ENCODE data around the gene CCM2L. TPM values are rescaled to one million over a fixed set of nuclear protein-coding genes. Genes with fewer than 3 reads are reported as not detected.
A peak's percentile ranks its signal among the peaks of the same experiment; 100 is the strongest.

Gene CCM2L
- total RNA-seq, 1 donor from 2014 or later = 0.75 TPM

DNA sequence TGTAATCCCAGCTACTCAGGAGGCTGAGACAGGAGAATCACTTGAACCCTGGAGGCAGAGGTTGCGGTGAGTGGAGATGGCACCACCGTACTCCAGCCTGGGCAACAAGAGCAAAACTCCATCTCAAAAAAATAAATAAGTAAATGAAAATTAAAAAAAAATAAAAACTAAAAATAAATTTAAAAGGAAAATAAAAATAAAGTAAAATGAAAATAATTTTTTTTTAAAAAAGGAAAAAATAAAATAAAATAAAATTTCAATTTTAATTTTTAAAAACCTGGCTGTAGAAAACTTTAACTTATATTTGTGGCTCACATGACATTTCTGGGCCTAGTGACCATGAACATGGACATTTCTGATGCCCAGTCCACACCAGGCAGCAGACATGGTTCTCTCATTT is 57.9 kb downstream of the CCM2L start:
- Histone ChIP-seq H2AFZ (replicated peaks) (no peak overlapping the region), H3K79me2 (ENCODE audit: low read depth) (no peaks in the 10 kb centered on the region), H3K4me1 (peaks cover 13% of the 10 kb centered on the region), H3F3A (ENCODE audit: low read depth) (peaks cover 4% of the 10 kb centered on the region), H3K4me2 (no peak overlapping the region), H3K27ac (no peak overlapping the region), H3K4me3 (no peak overlapping the region), H3K36me3 (no peaks in the 10 kb centered on the region), H3K27me3 (no peaks in the 10 kb centered on the region), H4K20me1 (ENCODE audit: low read depth) (no peaks in the 10 kb centered on the region), H3K9me3 (ENCODE audit: low read depth) (no peaks in the 10 kb centered on the region), H3K9ac (no peak overlapping the region)
- H3K9me3 Mint-ChIP-seq = no peaks in the 10 kb centered on the region
- H3K27ac Mint-ChIP-seq = no peak overlapping the region
- H3K27me3 Mint-ChIP-seq (ENCODE audit: insufficient read depth, low read depth) = peaks cover 5% of the 10 kb centered on the region
- H3K36me3 Mint-ChIP-seq = no peaks in the 10 kb centered on the region
- no peak overlapping the region for H3K4me3 Mint-ChIP-seq
- no peak for DNase-seq (ENCODE audit: low spot score)
- H3K4me1 Mint-ChIP-seq = peaks cover 10% of the 10 kb centered on the region
- TF ChIP-seq EZH2phosphoT487 (IDR thresholded peaks at IDR 0.05) (no peak), EZH2 (IDR thresholded peaks at IDR 0.05) (no peak)
- TF ChIP-seq, protein P1, sequence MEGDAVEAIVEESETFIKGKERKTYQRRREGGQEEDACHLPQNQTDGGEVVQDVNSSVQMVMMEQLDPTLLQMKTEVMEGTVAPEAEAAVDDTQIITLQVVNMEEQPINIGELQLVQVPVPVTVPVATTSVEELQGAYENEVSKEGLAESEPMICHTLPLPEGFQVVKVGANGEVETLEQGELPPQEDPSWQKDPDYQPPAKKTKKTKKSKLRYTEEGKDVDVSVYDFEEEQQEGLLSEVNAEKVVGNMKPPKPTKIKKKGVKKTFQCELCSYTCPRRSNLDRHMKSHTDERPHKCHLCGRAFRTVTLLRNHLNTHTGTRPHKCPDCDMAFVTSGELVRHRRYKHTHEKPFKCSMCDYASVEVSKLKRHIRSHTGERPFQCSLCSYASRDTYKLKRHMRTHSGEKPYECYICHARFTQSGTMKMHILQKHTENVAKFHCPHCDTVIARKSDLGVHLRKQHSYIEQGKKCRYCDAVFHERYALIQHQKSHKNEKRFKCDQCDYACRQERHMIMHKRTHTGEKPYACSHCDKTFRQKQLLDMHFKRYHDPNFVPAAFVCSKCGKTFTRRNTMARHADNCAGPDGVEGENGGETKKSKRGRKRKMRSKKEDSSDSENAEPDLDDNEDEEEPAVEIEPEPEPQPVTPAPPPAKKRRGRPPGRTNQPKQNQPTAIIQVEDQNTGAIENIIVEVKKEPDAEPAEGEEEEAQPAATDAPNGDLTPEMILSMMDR (IDR thresholded peaks at IDR 0.05) = no peak

DNA sequence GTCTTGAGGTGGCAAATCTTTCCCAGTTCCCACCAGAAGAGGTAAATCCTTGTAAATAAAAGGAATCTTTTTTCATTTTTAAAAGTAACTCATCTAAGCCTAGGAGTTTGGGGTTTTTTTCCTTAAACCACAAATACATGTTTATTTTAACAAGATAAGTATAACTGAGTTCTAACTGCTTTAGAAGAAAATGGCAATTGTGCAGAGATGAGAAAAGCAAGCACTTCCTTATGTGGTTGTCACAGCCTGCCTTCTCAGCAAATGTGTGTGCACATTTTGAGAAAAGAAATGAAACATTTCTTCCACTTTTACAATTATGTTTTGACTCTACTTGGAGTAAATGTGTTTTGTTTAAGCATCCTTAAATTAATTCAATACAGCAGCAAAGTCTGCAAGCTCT is 59.5 kb downstream of the CCM2L start:
- Mint-ChIP-seq H3K9me3 (no peaks in the 10 kb centered on the region), H3K36me3 (no peaks in the 10 kb centered on the region), H3K4me1 (peaks cover 11% of the 10 kb centered on the region), H3K27ac (no peak overlapping the region), H3K4me3 (no peak overlapping the region), H3K27me3 (ENCODE audit: insufficient read depth, low read depth) (peaks cover 5% of the 10 kb centered on the region)
- Histone ChIP-seq H3K4me3 (no peak overlapping the region), H3K4me1 (peaks cover 13% of the 10 kb centered on the region), H3K4me2 (no peak overlapping the region), H3K27me3 (no peaks in the 10 kb centered on the region), H3F3A (ENCODE audit: low read depth) (peaks cover 4% of the 10 kb centered on the region), H4K20me1 (ENCODE audit: low read depth) (no peaks in the 10 kb centered on the region), H3K27ac (no peak overlapping the region), H3K36me3 (no peaks in the 10 kb centered on the region), H3K9ac (no peak overlapping the region), H2AFZ (replicated peaks) (no peak overlapping the region), H3K79me2 (ENCODE audit: low read depth) (no peaks in the 10 kb centered on the region), H3K9me3 (ENCODE audit: low read depth) (no peaks in the 10 kb centered on the region)
- TF ChIP-seq EZH2 (IDR thresholded peaks at IDR 0.05) = no peak
- TF ChIP-seq, protein P1 (IDR thresholded peaks at IDR 0.05) = no peak
- no peak for TF ChIP-seq EZH2phosphoT487 (IDR thresholded peaks at IDR 0.05)
- no peak for DNase-seq (ENCODE audit: low spot score)

DNA sequence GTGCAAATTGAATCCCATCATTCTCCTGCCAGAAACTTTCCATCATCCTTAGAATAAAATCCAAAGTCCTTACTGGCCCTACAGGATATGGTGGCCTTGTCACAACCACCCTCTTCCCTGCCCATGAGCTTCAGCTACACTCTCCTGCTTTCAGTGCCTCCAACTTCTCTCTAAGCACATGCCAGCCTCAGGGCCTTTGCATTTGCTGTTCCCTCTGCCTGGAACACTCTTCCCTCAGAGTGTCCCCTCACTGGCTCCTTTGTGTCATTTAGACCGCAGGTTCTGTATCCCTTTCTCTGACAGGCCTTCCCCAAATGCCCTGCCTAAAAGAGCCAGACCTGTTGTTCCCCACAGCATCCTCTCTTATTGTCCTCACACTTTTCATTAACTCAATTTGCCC is 60.0 kb downstream of the CCM2L start:
- H2AFZ ChIP-seq (replicated peaks) = peak overlapping the region; percentile 41
- no peak for DNase-seq (ENCODE audit: low spot score)

More for the DNA sequence above, 60.0 kb downstream of the CCM2L start:
- Mint-ChIP-seq H3K4me3 (no peak overlapping the region), H3K36me3 (no peaks in the 10 kb centered on the region), H3K27ac (no peak overlapping the region), H3K4me1 (peaks cover 11% of the 10 kb centered on the region), H3K27me3 (ENCODE audit: insufficient read depth, low read depth) (peaks cover 5% of the 10 kb centered on the region), H3K9me3 (no peaks in the 10 kb centered on the region)
- H3K79me2 ChIP-seq (ENCODE audit: low read depth) = no peaks in the 10 kb centered on the region
- TF ChIP-seq EZH2phosphoT487 (IDR thresholded peaks at IDR 0.05) (no peak), EZH2 (IDR thresholded peaks at IDR 0.05) (no peak)
- TF ChIP-seq, protein P1 (IDR thresholded peaks at IDR 0.05) = no peak
- H4K20me1 ChIP-seq (ENCODE audit: low read depth) = no peaks in the 10 kb centered on the region
- H3K36me3 ChIP-seq = no peaks in the 10 kb centered on the region
- no peaks in the 10 kb centered on the region for H3K27me3 ChIP-seq
- H3K9ac ChIP-seq = no peak overlapping the region
- peaks cover 4% of the 10 kb centered on the region for H3F3A ChIP-seq (ENCODE audit: low read depth)
- no peaks in the 10 kb centered on the region for H3K9me3 ChIP-seq (ENCODE audit: low read depth)
- no peak overlapping the region for H3K4me3 ChIP-seq
- no peak overlapping the region for H3K4me2 ChIP-seq
- H3K4me1 ChIP-seq = peaks cover 13% of the 10 kb centered on the region
- no peak overlapping the region for H3K27ac ChIP-seq
